IMR-90 (cell line): ENCODE measurements around the gene VCL. TPM values are rescaled to one million over a fixed set of nuclear protein-coding genes. Genes with fewer than 3 reads are reported as not detected.

ENCODE experiments used
- ATAC-seq: fragments of 200-7000 bp; cut with Tn5 transposase; 2 replicates; pipeline ENCODE4 v1.9.1; 2020; ENCODE audit warnings: low read depth, mild to moderate bottlenecking, moderate library complexity
- BruUV-seq: library from RNA; stranded (reverse); fragments of 400-500 nt; replicated peaks from 2 replicates; lab custom pipeline; 2021; lab: Mats Ljungman, UMichigan
- CTCF ChIA-PET: fragments of 300-600 bp; formaldehyde crosslinking; extraction: SDS; loops from one replicate; lab custom pipeline; 2021; ENCODE audit warnings: antibody characterized with exemption; lab: Yijun Ruan, JAX
- POLR2A ChIA-PET: fragments of 300-600 bp; sonication (Branson Sonifier 250); formaldehyde crosslinking; loops from one replicate; lab custom pipeline; 2022; ENCODE audit warnings: antibody characterized with exemption; ENCODE audit not compliant: unreplicated experiment; lab: Charles Lee
- DNase-seq: peaks from one replicate; pipeline ENCODE4 v3.0.0; 2013
- H2AFZ ChIP-seq: replicated peaks from 2 replicates; pipeline ENCODE3; 2013; ENCODE audit warnings: low read length, mild to moderate bottlenecking; ENCODE audit not compliant: poor library complexity
- H2AK5ac ChIP-seq: 2 replicates; pipeline ENCODE4 v1.6.1; 2013; ENCODE audit warnings: low read depth, low read length, inconsistent platforms
- H2AK9ac ChIP-seq: replicated peaks from 2 replicates; pipeline ENCODE3; 2013; ENCODE audit warnings: mild to moderate bottlenecking, low read depth, low read length, moderate library complexity; ENCODE audit not compliant: poor library complexity
- H2BK120ac ChIP-seq: 2 replicates; pipeline ENCODE4 v1.6.1; 2013; ENCODE audit warnings: low read depth, low read length, inconsistent platforms
- H2BK15ac ChIP-seq: 3 replicates; pipeline ENCODE4 v1.6.1; 2013; ENCODE audit warnings: low read depth, low read length, inconsistent platforms
- H2BK20ac ChIP-seq: 2 replicates; pipeline ENCODE4 v1.6.1; 2013; ENCODE audit warnings: low read depth, mild to moderate bottlenecking, inconsistent platforms, low read length, moderate library complexity
- H2BK5ac ChIP-seq: 2 replicates; pipeline ENCODE4 v1.6.1; 2013; ENCODE audit warnings: mild to moderate bottlenecking, low read depth, low read length, inconsistent platforms; ENCODE audit not compliant: poor library complexity, severe bottlenecking
- H3K14ac ChIP-seq: replicated peaks from 2 replicates; pipeline ENCODE4 v1.6.1; 2013; ENCODE audit warnings: low read depth, low read length, inconsistent platforms
- H3K18ac ChIP-seq: 2 replicates; pipeline ENCODE4 v1.6.1; 2013; ENCODE audit warnings: low read depth, low read length, control low read depth
- H3K23ac ChIP-seq: 2 replicates; pipeline ENCODE4 v1.6.1; 2013; ENCODE audit warnings: low read depth, low read length, inconsistent platforms
- H3K27ac ChIP-seq: 2 replicates; pipeline ENCODE4 v1.5.1; 2013; ENCODE audit warnings: mild to moderate bottlenecking, control low read depth, low read length; ENCODE audit not compliant: insufficient read depth
- H3K27me3 ChIP-seq: 2 replicates; pipeline ENCODE4 v1.6.1; 2013; ENCODE audit warnings: low read length; ENCODE audit not compliant: control insufficient read depth, insufficient read depth
- H3K36me3 ChIP-seq: 2 replicates; pipeline ENCODE4 v1.6.1; 2013; ENCODE audit warnings: low read length, mixed read lengths; ENCODE audit not compliant: control insufficient read depth, insufficient read depth
- H3K4ac ChIP-seq: 2 replicates; pipeline ENCODE4 v1.6.1; 2013; ENCODE audit warnings: low read depth, low read length, inconsistent platforms
- H3K4me1 ChIP-seq: 2 replicates; pipeline ENCODE4 v1.6.1; 2013; ENCODE audit warnings: low read length, mixed read lengths; ENCODE audit not compliant: control insufficient read depth, insufficient read depth
- H3K4me2 ChIP-seq: 2 replicates; pipeline ENCODE4 v1.6.1; 2013; ENCODE audit warnings: low read depth, mild to moderate bottlenecking, control low read depth, low read length, moderate library complexity
- H3K4me3 ChIP-seq: 2 replicates; pipeline ENCODE4 v1.5.1; 2013; ENCODE audit warnings: low read depth, mild to moderate bottlenecking, control low read depth, low read length, moderate library complexity; ENCODE audit not compliant: insufficient read depth
- H3K56ac ChIP-seq: 2 replicates; pipeline ENCODE4 v1.6.1; 2013; ENCODE audit warnings: low read length, inconsistent platforms; ENCODE audit not compliant: insufficient read depth; ENCODE audit errors: extremely low read depth
- H3K79me1 ChIP-seq, 2 experiments: 2 replicates each; pipeline ENCODE4 v1.6.1; 2013; ENCODE audit warnings: low read length in 2 of 2, inconsistent platforms in 1 of 2, low read depth in 1 of 2
- H3K9ac ChIP-seq: 2 replicates; pipeline ENCODE4 v1.6.1; 2013; ENCODE audit warnings: low read depth, low read length, control low read depth
- H3K9me1 ChIP-seq: 2 replicates; pipeline ENCODE4 v1.6.1; 2013; ENCODE audit warnings: low read length, inconsistent platforms; ENCODE audit not compliant: insufficient read depth
- H3K9me3 ChIP-seq: 2 replicates; pipeline ENCODE4 v1.6.1; 2013; ENCODE audit warnings: low read length; ENCODE audit not compliant: control insufficient read depth, insufficient read depth
- H4K20me1 ChIP-seq: 2 replicates; pipeline ENCODE4 v1.6.1; 2013; ENCODE audit warnings: low read length, inconsistent platforms; ENCODE audit not compliant: insufficient read depth
- H4K5ac ChIP-seq: 2 replicates; pipeline ENCODE4 v1.6.1; 2013; ENCODE audit warnings: mild to moderate bottlenecking, low read depth, low read length, control low read depth
- H4K8ac ChIP-seq, 2 experiments: 2 replicates each; pipeline ENCODE4 v1.6.1; 2013; ENCODE audit warnings: low read depth in 2 of 2, low read length in 2 of 2, control low read depth in 1 of 2, inconsistent platforms in 1 of 2
- H4K91ac ChIP-seq: 2 replicates; pipeline ENCODE4 v1.6.1; 2013; ENCODE audit warnings: low read depth, low read length, inconsistent platforms; ENCODE audit not compliant: insufficient read depth
- FOS ChIP-seq: fragments of 150-350 bp; IDR thresholded peaks from 2 replicates; pipeline ENCODE4 v1.6.1; 2016; ENCODE audit warnings: low read depth, low read length
- MXI1 ChIP-seq: IDR thresholded peaks from 2 replicates; pipeline ENCODE4 v1.6.1; 2012; ENCODE audit warnings: low read depth, mild to moderate bottlenecking, low read length, moderate library complexity, borderline replicate concordance
- RCOR1 ChIP-seq: IDR thresholded peaks from 2 replicates; pipeline ENCODE4 v1.6.1; 2012; ENCODE audit warnings: mild to moderate bottlenecking, low read length, improper control_type of control experiment; ENCODE audit not compliant: insufficient replicate concordance
- RFX5 ChIP-seq: IDR thresholded peaks from 2 replicates; pipeline ENCODE4 v1.8.0; 2012; ENCODE audit warnings: low read depth, mild to moderate bottlenecking, low read length, moderate library complexity
- dilution Hi-C: fragments of 300-500 bp; cut with HindIII; formaldehyde crosslinking; loops from one replicate; pipeline ENCODE4 v1.14.3; 2018; ENCODE audit warnings: low sequenced_read_pairs; ENCODE audit not compliant: unreplicated experiment
- in situ Hi-C: fragments of 300-500 bp; cut with MboI; formaldehyde crosslinking; loops from 3 replicates; pipeline ENCODE4 v1.14.3; 2019; ENCODE audit warnings: low sequenced_read_pairs, inconsistent platforms, mixed read lengths
- intact Hi-C: fragments of 100-400 bp; cut with micrococcal nuclease; formaldehyde crosslinking; loops from 2 replicates; pipeline ENCODE4 v1.10.0; 2022
- polyA plus RNA-seq, 3 experiments: library from polyadenylated mRNA; depleted of rRNA; stranded (reverse); fragments of >200 nt; gene quantifications; 2 replicates each; pipeline ENCODE4 v1.2.3, GENCODE V29; 2012; ENCODE audit warnings: low replicate concordance in 1 of 3
- total RNA-seq: library from RNA; depleted of rRNA; stranded (reverse); fragments of >200 nt; gene quantifications from 2 replicates; pipeline ENCODE4 v1.2.3, GENCODE V29; 2012
- TF ChIP-seq, protein P1 (sequence below): conservative IDR thresholded peaks from 2 replicates; pipeline ENCODE4 v1.5.1; 2012; ENCODE audit warnings: mild to moderate bottlenecking, low read depth, low read length, improper control_type of control experiment

Gene VCL
- total and polyA plus RNA-seq, 2 of the 4 experiments (the other 2 are of a cell fraction) = 227 to 283 TPM

GRCh38 chr10:74024600-74024999 is 26.7 kb downstream of the VCL start:
- H2AK5ac ChIP-seq = peak overlapping the region; percentile 18
- peak overlapping the region; percentile 39; the same call in 1 of the 2 replicates for H3K27ac ChIP-seq
- no peak overlapping the region for H2AFZ ChIP-seq
- H3K18ac ChIP-seq = peak overlapping the region; percentile 55
- TF ChIP-seq RCOR1 = no peak
- TF ChIP-seq FOS = no peak
- TF ChIP-seq, protein P1, sequence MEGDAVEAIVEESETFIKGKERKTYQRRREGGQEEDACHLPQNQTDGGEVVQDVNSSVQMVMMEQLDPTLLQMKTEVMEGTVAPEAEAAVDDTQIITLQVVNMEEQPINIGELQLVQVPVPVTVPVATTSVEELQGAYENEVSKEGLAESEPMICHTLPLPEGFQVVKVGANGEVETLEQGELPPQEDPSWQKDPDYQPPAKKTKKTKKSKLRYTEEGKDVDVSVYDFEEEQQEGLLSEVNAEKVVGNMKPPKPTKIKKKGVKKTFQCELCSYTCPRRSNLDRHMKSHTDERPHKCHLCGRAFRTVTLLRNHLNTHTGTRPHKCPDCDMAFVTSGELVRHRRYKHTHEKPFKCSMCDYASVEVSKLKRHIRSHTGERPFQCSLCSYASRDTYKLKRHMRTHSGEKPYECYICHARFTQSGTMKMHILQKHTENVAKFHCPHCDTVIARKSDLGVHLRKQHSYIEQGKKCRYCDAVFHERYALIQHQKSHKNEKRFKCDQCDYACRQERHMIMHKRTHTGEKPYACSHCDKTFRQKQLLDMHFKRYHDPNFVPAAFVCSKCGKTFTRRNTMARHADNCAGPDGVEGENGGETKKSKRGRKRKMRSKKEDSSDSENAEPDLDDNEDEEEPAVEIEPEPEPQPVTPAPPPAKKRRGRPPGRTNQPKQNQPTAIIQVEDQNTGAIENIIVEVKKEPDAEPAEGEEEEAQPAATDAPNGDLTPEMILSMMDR = no peak
- TF ChIP-seq MXI1 = no peak
- no peak for TF ChIP-seq RFX5
- no peak overlapping the region for H2AK9ac ChIP-seq
- H3K4me3 ChIP-seq = no peak overlapping the region
- H4K20me1 ChIP-seq = peaks cover 93% of the 10 kb centered on the region
- H2BK15ac ChIP-seq = 0 out of 3 replicates have a peak overlapping the region, but pooled peaks have one; percentile 3
- no peak overlapping the region; the same call in 1 of the 2 replicates for H2BK20ac ChIP-seq
- peaks cover 7% of the 10 kb centered on the region for H3K36me3 ChIP-seq
- peaks cover 0 to 49% of the 10 kb centered on the region in 2 experiments; a peak in 3 of 4 replicates for H3K79me1 ChIP-seq
- no peak overlapping the region for H4K91ac ChIP-seq
- no peaks in the 10 kb centered on the region for H3K27me3 ChIP-seq
- BruUV-seq = no TSS peak
- H3K9me1 ChIP-seq = peaks cover 5% of the 10 kb centered on the region
- H2BK5ac ChIP-seq = peak overlapping the region; percentile 66
- peaks cover 22% of the 10 kb centered on the region for H3K4me1 ChIP-seq
- 0 out of 4 replicates have a peak overlapping the region, but pooled peaks of 1 of the 2 experiments have one; percentile 20 for H4K8ac ChIP-seq
- H3K56ac ChIP-seq = no peak overlapping the region
- ChIA-PET POLR2A (interaction anchor here (0.5 kb wide), 1 partner anchor 47 kb away, joined by 3 read pairs; no protein-coding TSS in a partner anchor), CTCF (no interaction called here)
- H3K9ac ChIP-seq = no peak overlapping the region
- ATAC-seq (no peak), DNase-seq (no peak)
- intact Hi-C loops = no loop called here
- peak overlapping the region; percentile 39; the same call in 1 of the 2 replicates for H2BK120ac ChIP-seq
- H3K23ac ChIP-seq = peak overlapping the region; percentile 86; the same call in 1 of the 2 replicates
- peak overlapping the region; percentile 75 for H3K14ac ChIP-seq
- H3K4me2 ChIP-seq = no peak overlapping the region
- in situ Hi-C loops = no loop called here
- dilution Hi-C loops = no loop called here
- H3K4ac ChIP-seq = no peak overlapping the region
- H4K5ac ChIP-seq = peak overlapping the region; percentile 33
- no peaks in the 10 kb centered on the region for H3K9me3 ChIP-seq
